Activated CD8-positive, alpha-beta T cell treated with anti-CD3 and anti-CD28 coated beads, Interleukin-2, amount 10 ng/mL, durations not matched to agents 7 days and 5 days (primary cell): Measurements from ENCODE around the gene MAPK4. TPM values are rescaled to one million over a fixed set of nuclear protein-coding genes. Genes with fewer than 3 reads are reported as not detected.

Experiments used
- ATAC-seq: fragments of 150-1000 bp; cut with Tn5 transposase; one replicate; pipeline ENCODE4 v1.10.0; 2021; ENCODE audit warnings: moderate library complexity
- CTCF ChIA-PET: fragments of 350-600 bp; sonication (Branson Sonifier 250); formaldehyde crosslinking; loops from one replicate; lab custom pipeline; 2021; ENCODE audit warnings: antibody characterized with exemption; lab: Charles Lee
- POLR2A ChIA-PET: fragments of 350-600 bp; sonication (Branson Sonifier 250); formaldehyde crosslinking; loops from one replicate; lab custom pipeline; 2021; ENCODE audit warnings: antibody characterized with exemption; lab: Charles Lee
- DNase-seq: peaks from one replicate; pipeline ENCODE4 v3.0.0-alpha.2; 2020
- H3K27ac Mint-ChIP-seq: one replicate; pipeline ENCODE4 v1.8.0; 2021; ENCODE audit warnings: mild to moderate bottlenecking, mixed read lengths
- H3K27me3 Mint-ChIP-seq: one replicate; pipeline ENCODE4 v1.8.0; 2021; ENCODE audit warnings: low read depth, mixed read lengths
- H3K36me3 Mint-ChIP-seq: one replicate; pipeline ENCODE4 v1.8.0; 2021; ENCODE audit warnings: low read depth, mixed read lengths
- H3K4me1 Mint-ChIP-seq: one replicate; pipeline ENCODE4 v1.8.0; 2021; ENCODE audit warnings: low read depth, mixed read lengths
- H3K4me3 Mint-ChIP-seq: one replicate; pipeline ENCODE4 v1.8.0; 2021; ENCODE audit warnings: mild to moderate bottlenecking, mixed read lengths
- H3K9me3 Mint-ChIP-seq: one replicate; pipeline ENCODE4 v1.8.0; 2022; ENCODE audit warnings: mixed read lengths; ENCODE audit not compliant: insufficient read depth
- total RNA-seq, 2 experiments: library from RNA; stranded (reverse); gene quantifications; one replicate each; pipeline ENCODE4 v1.2.3, GENCODE V29; 2021

MAPK4 gene
- total RNA-seq, 2 experiments from 2014 or later: not detected

- H3K4me3 Mint-ChIP-seq: no peak overlapping the region
- H3K9me3 Mint-ChIP-seq: peaks cover 4% of the 10 kb centered on the region
- no peaks in the 10 kb centered on the region for H3K36me3 Mint-ChIP-seq
- CTCF ChIA-PET: no interaction called here
- H3K27me3 Mint-ChIP-seq: no peaks in the 10 kb centered on the region
- POLR2A ChIA-PET: no interaction called here
- ATAC-seq (no peak), DNase-seq (no peak)
- no peaks in the 10 kb centered on the region for H3K4me1 Mint-ChIP-seq
- H3K27ac Mint-ChIP-seq: no peak overlapping the region
Observed at GRCh38 chr18:50661013-50661412, 101.1 kb downstream of the MAPK4 start.

- H3K4me1 Mint-ChIP-seq: no peaks in the 10 kb centered on the region
- no peak overlapping the region for H3K27ac Mint-ChIP-seq
- no peaks in the 10 kb centered on the region for H3K27me3 Mint-ChIP-seq
- POLR2A ChIA-PET: no interaction called here
- DNase-seq (no peak), ATAC-seq (no peak)
- H3K36me3 Mint-ChIP-seq: no peaks in the 10 kb centered on the region
- CTCF ChIA-PET: no interaction called here
- H3K4me3 Mint-ChIP-seq: no peak overlapping the region
- peaks cover 4% of the 10 kb centered on the region for H3K9me3 Mint-ChIP-seq
Observed at GRCh38 chr18:50662177-50662576, 102.3 kb downstream of the MAPK4 start.

GRCh38 chr18:50662775-50663383 is 103.0 kb downstream of the MAPK4 start:
- Mint-ChIP-seq H3K27ac (no peak overlapping the region), H3K9me3 (peaks cover 4% of the 10 kb centered on the region), H3K4me1 (no peaks in the 10 kb centered on the region), H3K36me3 (no peaks in the 10 kb centered on the region), H3K27me3 (no peaks in the 10 kb centered on the region), H3K4me3 (no peak overlapping the region)
- POLR2A ChIA-PET: no interaction called here
- ATAC-seq: no peak
- no peak for DNase-seq
- CTCF ChIA-PET: no interaction called here

- CTCF ChIA-PET: no interaction called here
- H3K27me3 Mint-ChIP-seq: no peaks in the 10 kb centered on the region
Observed at GRCh38 chr18:50663626-50664441, 103.9 kb downstream of the MAPK4 start.

GRCh38 chr18:50665015-50665414 is 105.1 kb downstream of the MAPK4 start:
- no peaks in the 10 kb centered on the region for H3K36me3 Mint-ChIP-seq
- no peak overlapping the region for H3K27ac Mint-ChIP-seq
- CTCF ChIA-PET: no interaction called here
- no peak overlapping the region for H3K4me3 Mint-ChIP-seq
- ATAC-seq (no peak), DNase-seq (no peak)
- no peaks in the 10 kb centered on the region for H3K27me3 Mint-ChIP-seq
- H3K9me3 Mint-ChIP-seq: peaks cover 4% of the 10 kb centered on the region
- no peaks in the 10 kb centered on the region for H3K4me1 Mint-ChIP-seq
- POLR2A ChIA-PET: no interaction called here

More at GRCh38 chr18:50663626-50664441, 103.9 kb downstream of the MAPK4 start:
- no peak for ATAC-seq
- Mint-ChIP-seq H3K4me3 (no peak overlapping the region), H3K9me3 (peaks cover 4% of the 10 kb centered on the region), H3K27ac (no peak overlapping the region), H3K4me1 (no peaks in the 10 kb centered on the region), H3K36me3 (no peaks in the 10 kb centered on the region)
- no peak for DNase-seq
- POLR2A ChIA-PET: no interaction called here

- Mint-ChIP-seq H3K36me3 (no peaks in the 10 kb centered on the region), H3K9me3 (peaks cover 4% of the 10 kb centered on the region), H3K27me3 (no peaks in the 10 kb centered on the region), H3K4me3 (no peak overlapping the region), H3K27ac (no peak overlapping the region), H3K4me1 (no peaks in the 10 kb centered on the region)
- DNase-seq: no peak
- ATAC-seq: no peak
- CTCF ChIA-PET: no interaction called here
- POLR2A ChIA-PET: no interaction called here
Observed at GRCh38 chr18:50665519-50665918, 105.6 kb downstream of the MAPK4 start.

- H3K27me3 Mint-ChIP-seq: no peaks in the 10 kb centered on the region
Observed at GRCh38 chr18:50666536-50666935, 106.6 kb downstream of the MAPK4 start.

GRCh38 chr18:50671376-50671775 is 111.5 kb downstream of the MAPK4 start:
- Mint-ChIP-seq H3K9me3 (no peaks in the 10 kb centered on the region), H3K27ac (no peak overlapping the region), H3K4me1 (no peaks in the 10 kb centered on the region), H3K4me3 (no peak overlapping the region), H3K27me3 (no peaks in the 10 kb centered on the region), H3K36me3 (no peaks in the 10 kb centered on the region)
- POLR2A ChIA-PET: no interaction called here
- no peak for DNase-seq
- CTCF ChIA-PET: no interaction called here
- no peak for ATAC-seq

More at GRCh38 chr18:50666536-50666935, 106.6 kb downstream of the MAPK4 start:
- Mint-ChIP-seq H3K36me3 (no peaks in the 10 kb centered on the region), H3K27ac (no peak overlapping the region), H3K9me3 (peaks cover 4% of the 10 kb centered on the region), H3K4me1 (no peaks in the 10 kb centered on the region), H3K4me3 (no peak overlapping the region)
- CTCF ChIA-PET: no interaction called here
- POLR2A ChIA-PET: no interaction called here
- ATAC-seq (no peak), DNase-seq (no peak)

- Mint-ChIP-seq H3K27me3 (no peaks in the 10 kb centered on the region), H3K4me3 (no peak overlapping the region), H3K9me3 (no peaks in the 10 kb centered on the region), H3K27ac (no peak overlapping the region), H3K4me1 (no peaks in the 10 kb centered on the region), H3K36me3 (no peaks in the 10 kb centered on the region)
- POLR2A ChIA-PET: no interaction called here
- ATAC-seq (no peak), DNase-seq (no peak)
- CTCF ChIA-PET: no interaction called here
Observed at GRCh38 chr18:50674307-50674980, 114.6 kb downstream of the MAPK4 start.

GRCh38 chr18:50675043-50675442 is 115.2 kb downstream of the MAPK4 start:
- CTCF ChIA-PET: no interaction called here
- Mint-ChIP-seq H3K4me1 (no peaks in the 10 kb centered on the region), H3K27ac (no peak overlapping the region), H3K36me3 (no peaks in the 10 kb centered on the region), H3K27me3 (no peaks in the 10 kb centered on the region), H3K9me3 (no peaks in the 10 kb centered on the region), H3K4me3 (no peak overlapping the region)
- DNase-seq (no peak), ATAC-seq (no peak)
- POLR2A ChIA-PET: no interaction called here

GRCh38 chr18:50678651-50679050 is 118.8 kb downstream of the MAPK4 start:
- DNase-seq: no peak
- H3K27me3 Mint-ChIP-seq: peaks cover 5% of the 10 kb centered on the region
- H3K4me3 Mint-ChIP-seq: no peak overlapping the region
- H3K27ac Mint-ChIP-seq: no peak overlapping the region
- ChIA-PET CTCF (no interaction called here), POLR2A (no interaction called here)
- no peaks in the 10 kb centered on the region for H3K9me3 Mint-ChIP-seq
- H3K36me3 Mint-ChIP-seq: no peaks in the 10 kb centered on the region
- no peaks in the 10 kb centered on the region for H3K4me1 Mint-ChIP-seq
- no peak for ATAC-seq

- ATAC-seq (no peak), DNase-seq (no peak)
- Mint-ChIP-seq H3K9me3 (no peaks in the 10 kb centered on the region), H3K36me3 (no peaks in the 10 kb centered on the region), H3K4me3 (no peak overlapping the region), H3K27me3 (peaks cover 5% of the 10 kb centered on the region), H3K4me1 (no peaks in the 10 kb centered on the region), H3K27ac (no peak overlapping the region)
- ChIA-PET POLR2A (no interaction called here), CTCF (no interaction called here)
Observed at GRCh38 chr18:50679056-50679455, 119.2 kb downstream of the MAPK4 start.
